ENCODE measurements around the gene TMEM79.

GRCh38 chr1:156293895-156294294 lies 9.8 kb downstream of the TMEM79 start:
- TF ChIP-seq GATA2 (IDR thresholded peaks at IDR 0.05; ENCODE audit: low read depth, low read length) (no peak), GATA3 (IDR thresholded peaks at IDR 0.05; ENCODE audit: low read depth, low read length) (no peak)

All from SH-SY5Y (cell line).